ENCODE measurements around the gene RDX.

DNA sequence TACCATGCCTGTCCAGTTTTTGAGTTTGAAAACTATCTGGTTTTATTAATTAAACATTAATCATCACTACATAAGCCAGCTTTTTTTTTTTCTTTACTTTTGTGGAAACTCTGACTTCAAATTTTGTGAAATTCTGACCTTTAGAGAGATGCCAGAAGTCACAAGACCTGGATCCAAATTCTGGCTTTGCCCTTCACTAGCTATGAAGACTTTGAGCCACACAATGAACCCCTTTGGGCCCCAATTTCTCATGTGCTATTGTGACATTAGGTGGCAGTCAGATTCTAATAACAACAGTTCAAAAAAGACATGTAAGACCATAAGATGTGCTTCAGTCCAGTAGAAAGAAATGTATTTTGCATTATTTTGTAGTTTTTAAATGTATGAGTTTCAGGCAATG lies 142.9 kb downstream of the RDX start:
- no peak for TF ChIP-seq POLR2A (IDR thresholded peaks at IDR 0.05)
- no peak for TF ChIP-seq CTCF (IDR thresholded peaks at IDR 0.05)

Measured in lower leg skin (tissue), 3 donors.